ENCODE data around the gene JAG1.
"Not testable (repeated sequence)": the region's sequence is repeated elsewhere in the genome, so short reads cannot be mapped to it uniquely, and the experiment has no call there.

JAG1 gene

DNA sequence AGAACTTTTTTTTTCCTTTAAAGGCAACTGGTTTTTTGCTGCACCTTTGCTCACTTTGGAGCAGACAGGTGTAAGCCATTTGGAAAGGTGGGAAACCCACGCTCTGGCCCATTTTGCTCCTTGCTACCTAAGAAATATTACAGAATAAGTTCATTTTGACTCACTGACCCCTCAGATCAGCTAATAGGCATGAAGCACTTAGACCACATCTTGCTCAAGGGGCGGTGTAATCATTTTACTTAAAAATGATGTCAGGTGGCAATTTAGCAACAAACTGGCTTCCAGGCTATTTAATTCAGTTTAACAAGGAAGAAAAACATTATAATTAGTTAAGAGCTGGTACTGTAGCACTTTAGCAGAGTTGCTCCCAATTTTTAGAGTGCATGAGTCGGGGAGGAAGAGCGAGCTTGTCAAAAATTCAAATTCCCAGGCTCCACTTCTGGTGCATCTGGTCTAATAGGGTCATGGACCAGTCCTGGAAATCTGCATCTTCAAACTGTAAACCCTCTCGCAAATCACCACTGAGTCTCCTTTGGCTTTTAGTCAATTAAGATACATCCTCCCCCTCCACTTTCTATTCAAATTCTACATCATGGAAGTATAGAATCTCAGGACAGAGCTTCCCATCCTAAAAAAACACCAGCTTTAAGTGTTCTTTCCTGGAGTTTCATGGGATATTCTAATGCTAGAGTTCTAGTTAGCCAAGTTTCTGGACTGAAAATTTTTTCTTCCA is 38.2 kb downstream of the JAG1 start:
- no peak for DNase-seq

GRCh38 chr20:10634683-10635411 is 39.0 kb downstream of the JAG1 start:
- DNase-seq, result no peak

GRCh38 chr20:10634211-10634610 is 39.6 kb downstream of the JAG1 start:
- no peak for DNase-seq

GRCh38 chr20:10633718-10634117 is 40.1 kb downstream of the JAG1 start:
- DNase-seq, result no peak

DNA sequence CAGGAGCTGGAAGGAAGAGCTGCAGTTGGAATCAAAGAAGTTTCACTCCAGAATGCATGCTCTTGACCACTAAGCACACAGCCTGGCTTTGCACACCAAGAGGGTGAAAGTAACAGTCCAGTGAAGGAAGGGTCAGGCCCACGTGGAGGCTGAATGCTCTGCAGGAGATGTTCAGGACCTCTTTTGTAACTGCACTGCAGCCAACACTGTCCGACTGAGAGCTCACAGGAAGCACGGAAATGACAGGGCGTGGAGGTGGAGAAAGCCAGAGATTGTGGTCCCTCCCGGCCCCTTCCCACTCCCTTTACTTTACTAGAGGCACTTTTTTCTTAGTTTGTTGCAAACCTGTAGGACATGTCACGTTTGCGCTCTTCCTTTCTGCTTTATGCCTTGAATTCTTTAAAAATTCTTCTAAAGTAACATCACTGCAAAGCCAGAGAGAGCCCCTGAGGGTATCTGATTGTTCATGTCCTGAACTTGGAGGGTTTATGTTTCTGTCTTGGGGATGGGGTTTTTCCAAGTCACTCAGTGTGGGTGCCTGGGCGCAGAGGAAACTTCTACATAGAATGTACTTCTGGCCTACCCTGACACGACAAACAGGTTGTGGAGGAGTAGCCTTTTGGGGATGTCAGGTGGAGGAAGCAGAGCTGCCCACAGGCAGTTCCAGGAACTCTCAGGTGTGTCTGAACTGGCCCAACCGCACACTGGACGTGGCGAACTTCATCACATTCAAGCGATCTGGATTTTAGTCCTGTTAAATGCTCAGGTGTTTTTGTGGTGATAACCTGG is 40.9 kb downstream of the JAG1 start:
- DNase-seq, result no peak

DNA sequence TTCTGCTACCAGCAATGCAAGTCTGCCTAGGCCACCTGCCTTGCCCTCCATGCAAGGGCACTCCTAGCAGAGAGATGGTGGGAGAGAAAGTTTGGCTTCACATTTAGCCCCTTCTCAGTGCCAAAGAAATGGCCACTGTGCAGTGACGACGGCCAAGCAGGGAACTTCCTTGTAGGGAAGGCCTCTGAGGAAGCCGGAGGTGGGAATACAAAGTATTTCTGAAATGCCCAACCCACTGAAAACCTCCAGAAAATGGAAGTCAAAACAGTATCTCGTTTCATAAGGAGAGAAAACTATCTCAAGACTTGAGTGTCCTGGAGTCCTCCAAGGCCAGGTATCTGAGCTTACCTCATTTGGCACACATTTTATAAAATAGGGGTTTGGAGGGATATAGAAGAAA is 42.7 kb downstream of the JAG1 start:
- DNase-seq, result no peak

DNA sequence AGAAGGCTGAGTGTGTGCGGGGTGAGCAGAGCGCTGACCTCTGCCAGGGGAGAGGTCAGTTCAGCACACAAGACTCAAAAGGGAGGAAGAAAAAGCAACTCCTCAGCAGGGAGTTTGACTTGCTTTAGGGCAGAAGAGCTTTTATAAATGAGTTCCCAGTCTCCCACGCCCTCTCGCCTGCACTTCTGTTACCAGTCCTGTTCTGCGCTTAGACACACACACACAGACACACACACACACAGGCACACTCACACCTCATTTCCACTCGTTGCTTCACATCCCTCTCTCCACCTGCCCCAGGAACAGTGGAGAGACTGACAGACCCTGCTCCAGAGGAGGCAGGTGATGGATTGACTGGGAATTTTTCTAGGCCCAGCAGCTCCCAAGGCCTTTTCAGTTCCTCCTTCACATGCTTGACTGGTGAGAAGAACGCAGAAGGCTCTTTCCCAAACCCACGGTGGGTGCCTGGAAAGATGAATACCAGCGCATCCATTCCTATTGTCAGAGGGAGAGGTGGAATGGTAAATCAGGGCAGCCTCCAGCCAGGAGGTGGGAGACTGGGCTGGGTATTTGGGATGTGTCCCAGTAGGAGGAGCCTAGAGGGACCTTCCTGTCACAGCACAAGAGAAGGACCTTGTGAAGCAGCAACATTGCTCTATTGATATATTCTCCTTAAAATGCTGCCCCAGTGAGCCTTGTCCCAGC is 43.7 kb downstream of the JAG1 start:
- no peak for DNase-seq

DNA sequence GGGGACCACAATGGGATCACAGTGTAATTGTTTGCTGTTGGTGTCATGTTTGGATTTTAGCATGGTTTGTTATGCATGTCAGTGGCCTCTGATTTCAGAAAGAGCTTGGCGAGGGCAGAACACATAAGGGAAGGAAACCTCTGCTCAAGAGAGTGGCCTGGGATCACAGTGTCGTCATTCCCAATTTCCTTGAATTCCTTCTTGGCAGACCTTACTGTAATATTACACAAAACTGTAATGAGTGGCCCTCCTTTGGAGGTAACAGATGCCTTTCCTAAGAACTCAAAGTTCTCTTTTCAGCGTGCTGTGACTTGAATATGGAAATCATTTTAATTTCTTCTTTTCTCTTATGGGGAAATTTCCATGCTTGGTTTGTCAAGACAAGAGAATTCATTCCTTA is 46.9 kb downstream of the JAG1 start:
- DNase-seq, result no peak

- DNase-seq, result no peak
Observed at GRCh38 chr20:10625641-10626040, 48.2 kb downstream of the JAG1 start.

DNA sequence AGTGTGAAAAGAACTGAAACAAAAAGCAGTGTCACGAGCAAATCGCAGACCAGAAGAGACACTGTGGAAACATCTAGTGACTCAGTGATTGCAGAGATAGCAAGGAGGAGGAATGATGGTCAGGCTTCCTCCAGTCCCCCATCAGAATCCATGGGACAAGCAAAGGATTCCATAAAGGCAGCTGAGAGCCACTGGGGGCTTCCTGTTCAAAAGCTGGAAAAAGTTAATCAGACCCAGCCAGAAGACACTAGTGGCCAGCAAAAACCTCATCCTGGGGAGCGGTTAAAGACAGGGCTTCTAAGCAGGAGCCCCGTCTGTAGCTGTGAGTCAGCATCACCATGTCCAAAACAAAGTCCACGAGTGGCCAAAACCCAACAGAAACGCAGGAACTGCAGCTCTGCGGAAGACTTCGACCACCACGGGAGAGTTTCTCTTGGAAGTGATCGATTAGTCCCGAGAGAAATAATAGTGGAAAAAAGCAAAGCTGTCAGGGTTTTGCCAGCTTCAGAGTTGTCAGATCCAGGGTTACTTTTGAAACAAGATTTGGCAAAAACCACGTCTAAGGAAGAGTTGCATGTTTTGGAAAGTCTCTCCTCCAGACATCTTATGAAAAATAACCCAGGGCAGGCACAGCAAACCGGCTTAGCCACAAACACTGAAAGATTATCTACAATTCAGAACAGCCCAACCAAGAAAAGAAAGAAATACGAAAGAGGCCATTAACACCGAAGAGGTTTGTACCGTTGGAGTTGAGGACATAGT is 51.0 kb downstream of the JAG1 start:
- DNase-seq, result no peak

GRCh38 chr20:10621149-10621548 is 52.6 kb downstream of the JAG1 start:
- DNase-seq, result no peak

- no peak for DNase-seq
Observed at GRCh38 chr20:10619427-10619826, 54.4 kb downstream of the JAG1 start.

- DNase-seq, result no peak
Observed at GRCh38 chr20:10618611-10619245, 55.1 kb downstream of the JAG1 start.

DNA sequence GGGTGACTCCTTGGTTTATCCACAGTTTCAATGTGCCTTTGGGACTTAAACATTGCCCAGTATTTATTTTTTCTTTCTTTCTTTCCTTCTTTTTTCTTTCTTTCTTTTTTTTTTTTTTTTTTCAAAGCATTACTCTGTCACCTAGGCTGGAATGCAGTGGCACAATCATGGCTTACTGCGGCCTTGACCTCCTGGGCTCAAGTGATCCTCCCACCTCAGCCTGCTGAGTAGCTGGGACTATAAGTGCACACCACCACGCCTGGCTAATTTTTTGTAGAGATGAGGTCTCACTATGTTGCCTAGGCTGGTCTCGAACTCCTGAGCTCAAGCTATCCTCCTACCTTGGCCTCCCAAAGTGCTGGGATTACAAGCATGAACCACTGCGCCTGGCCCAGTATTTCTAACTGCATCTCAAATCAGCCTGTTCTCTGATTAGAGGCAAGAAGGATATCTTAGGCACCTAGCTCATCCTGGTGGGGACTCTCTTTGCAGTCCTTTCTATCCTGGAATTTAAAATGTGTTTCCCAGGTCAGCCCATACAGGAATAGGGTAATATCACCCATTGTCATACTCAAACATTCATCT is 56.2 kb downstream of the JAG1 start:
- DNase-seq, result not testable (repeated sequence)

DNA sequence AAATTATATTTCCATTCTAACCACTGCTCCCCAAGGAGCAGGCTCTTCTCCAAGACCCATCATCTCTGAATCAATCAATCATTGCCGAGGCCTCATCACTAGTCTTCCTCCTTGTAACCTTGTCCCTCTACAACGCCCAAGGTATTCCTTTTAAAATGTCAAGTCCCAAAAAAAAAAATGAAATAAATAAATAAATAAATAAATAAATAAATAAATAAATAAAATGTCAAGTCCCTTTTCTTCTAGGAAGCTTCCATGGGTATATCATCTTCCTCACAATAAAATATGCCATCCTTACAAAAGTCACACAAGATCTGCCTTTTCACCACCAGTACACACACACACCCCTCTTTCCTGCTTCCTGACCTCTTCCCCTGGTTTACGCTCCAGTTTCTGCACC is 57.6 kb downstream of the JAG1 start:
- no peak for DNase-seq

GRCh38 chr20:10613911-10614310 is 59.9 kb downstream of the JAG1 start:
- DNase-seq, result no peak

DNA sequence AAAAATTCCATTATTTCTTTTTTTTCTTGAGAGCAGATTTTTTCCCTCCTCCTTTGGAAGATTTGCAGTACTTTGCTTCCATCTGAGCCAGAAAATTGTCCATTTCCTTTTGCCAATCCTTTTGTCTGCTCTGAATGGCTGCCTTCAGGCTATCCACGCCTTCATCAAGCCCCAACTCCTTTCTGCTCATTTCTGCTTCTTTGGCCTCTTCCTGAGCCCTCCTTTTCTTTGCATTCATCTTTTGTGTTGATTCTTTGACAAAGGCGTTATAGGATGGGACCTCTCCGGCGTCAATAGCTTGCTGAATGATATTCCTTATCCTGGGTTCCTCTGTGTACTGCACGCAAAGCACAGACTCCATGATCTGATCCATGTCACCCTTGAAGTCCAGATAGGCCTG is 60.4 kb downstream of the JAG1 start:
- DNase-seq, result not testable (repeated sequence)

- no peak for DNase-seq
Observed at GRCh38 chr20:10611357-10611756, 62.4 kb downstream of the JAG1 start.

DNA sequence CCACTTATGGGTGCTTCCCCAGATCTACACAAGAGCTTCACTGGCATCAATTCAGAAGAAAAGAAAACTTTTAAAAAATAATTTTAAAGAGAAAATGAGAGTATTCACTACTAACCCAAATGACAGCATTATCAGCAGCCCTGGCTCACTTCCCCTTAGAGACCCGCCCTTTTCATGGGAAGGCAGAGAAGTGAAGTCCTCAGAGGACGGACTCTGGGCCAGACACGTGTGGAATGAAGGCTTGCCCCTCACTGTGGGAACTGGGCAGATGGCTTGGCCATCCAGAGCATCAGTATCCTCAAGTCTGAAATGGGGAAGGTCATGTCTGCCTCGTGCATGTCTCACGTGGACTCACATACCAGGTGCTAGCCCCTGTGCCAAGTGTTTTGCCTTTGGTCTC is 63.5 kb downstream of the JAG1 start:
- DNase-seq, result no peak

DNA sequence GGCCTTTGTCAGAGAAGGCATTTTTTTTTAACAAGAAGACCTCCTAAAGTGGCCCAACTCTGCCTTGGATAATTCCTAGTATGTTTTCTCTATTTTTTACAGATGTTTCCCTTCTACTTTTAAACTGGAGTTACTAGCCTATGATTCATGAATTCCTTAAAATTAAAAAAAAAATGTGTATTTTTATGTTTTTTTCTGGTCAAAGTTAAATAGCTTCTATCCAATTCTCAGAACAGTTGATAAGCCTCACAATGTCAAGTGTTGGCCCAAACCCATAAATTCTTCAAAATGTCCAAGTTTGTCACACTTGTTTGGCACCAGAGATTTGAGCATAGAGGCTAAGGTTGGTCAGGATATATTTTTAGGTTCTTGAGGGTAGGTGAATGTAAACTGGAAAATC is 64.0 kb downstream of the JAG1 start:
- no peak for DNase-seq

DNA sequence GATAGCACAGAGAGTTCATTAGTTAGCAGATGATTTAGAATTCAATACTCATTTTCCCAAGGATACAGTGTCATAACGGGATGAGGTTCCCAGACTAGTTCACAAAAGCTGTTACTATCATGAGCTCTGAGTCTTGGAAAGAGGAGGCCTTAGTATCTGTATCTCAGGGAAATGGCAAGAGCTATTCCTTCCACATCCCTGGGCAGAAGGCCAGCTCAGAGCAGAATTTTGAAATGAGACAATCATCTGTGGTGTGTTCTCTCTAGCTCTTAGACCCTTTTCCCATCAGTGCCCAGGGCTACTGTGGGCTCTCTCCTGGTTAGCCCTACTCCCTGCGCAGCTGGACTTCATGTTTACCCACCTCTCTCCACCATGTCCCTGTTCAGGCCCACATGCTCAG is 64.5 kb downstream of the JAG1 start:
- DNase-seq, result no peak

Data from CD4-positive, alpha-beta T cell treated with Interleukin-4 for 4 hours (primary cell).